GM20431 (cell line): ENCODE measurements around the gene CELSR3.

Experiments used
- in situ Hi-C: fragments of 300-500 bp; cut with MseI, MboI; formaldehyde crosslinking; loops from one replicate; pipeline ENCODE4 v1.15.0; 2020; ENCODE audit warnings: low sequenced_read_pairs; ENCODE audit not compliant: unreplicated experiment

The CELSR3 gene

GRCh38 chr3:48688032-48688736 lies 25.5 kb upstream of the CELSR3 start:
- in situ Hi-C loops = no loop called here

GRCh38 chr3:48687220-48687678 lies 24.6 kb upstream of the CELSR3 start:
- in situ Hi-C loops = no loop called here

GRCh38 chr3:48686538-48687219 lies 24.0 kb upstream of the CELSR3 start:
- in situ Hi-C loops = no loop called here

GRCh38 chr3:48685603-48686511 lies 23.2 kb upstream of the CELSR3 start, which contains the start of gene NCKIPSD:
Gene NCKIPSD, minus strand, starts transcription at chr3:48685915. Its CDS starts 108 bp downstream, at chr3:48685807.
- in situ Hi-C loops = no loop called here

- in situ Hi-C loops = no loop called here
Observed at GRCh38 chr3:48685293-48685602, 22.6 kb upstream of the CELSR3 start.

- in situ Hi-C loops = no loop called here
Observed at GRCh38 chr3:48684480-48685143, 21.9 kb upstream of the CELSR3 start.

GRCh38 chr3:48684054-48684349 lies 21.3 kb upstream of the CELSR3 start:
- in situ Hi-C loops = no loop called here

- in situ Hi-C loops = no loop called here
Observed at GRCh38 chr3:48682786-48683185, 20.1 kb upstream of the CELSR3 start.

GRCh38 chr3:48681974-48682610 lies 19.4 kb upstream of the CELSR3 start:
- in situ Hi-C loops = no loop called here

- in situ Hi-C loops = no loop called here
Observed at GRCh38 chr3:48681541-48681880, 18.8 kb upstream of the CELSR3 start.

- in situ Hi-C loops = no loop called here
Observed at GRCh38 chr3:48680811-48681540, 18.3 kb upstream of the CELSR3 start.

- in situ Hi-C loops = no loop called here
Observed at GRCh38 chr3:48679411-48680391, 17.0 kb upstream of the CELSR3 start.

- in situ Hi-C loops = no loop called here
Observed at GRCh38 chr3:48678566-48679380, 16.1 kb upstream of the CELSR3 start.

- in situ Hi-C loops = no loop called here
Observed at GRCh38 chr3:48678056-48678455, 15.4 kb upstream of the CELSR3 start.

- in situ Hi-C loops = no loop called here
Observed at GRCh38 chr3:48674505-48674904, 11.8 kb upstream of the CELSR3 start.

GRCh38 chr3:48672522-48672921 lies 9.8 kb upstream of the CELSR3 start:
- in situ Hi-C loops = no loop called here

- in situ Hi-C loops = no loop called here
Observed at GRCh38 chr3:48664929-48665328, 2.2 kb upstream of the CELSR3 start.

- in situ Hi-C loops = no loop called here
Observed at GRCh38 chr3:48664313-48664644, 1.6 kb upstream of the CELSR3 start.
